Pons (tissue), 1 donor: ENCODE data around the gene CLEC3B.
"Not testable (repeated sequence)": the region's sequence is repeated elsewhere in the genome, so short reads cannot be mapped to it uniquely, and the experiment has no call there.

ENCODE experiments used
- DNase-seq: peaks from one replicate; pipeline ENCODE4 v3.0.0-alpha.2; 2016; ENCODE audit warnings: low spot score

CLEC3B gene, protein sequence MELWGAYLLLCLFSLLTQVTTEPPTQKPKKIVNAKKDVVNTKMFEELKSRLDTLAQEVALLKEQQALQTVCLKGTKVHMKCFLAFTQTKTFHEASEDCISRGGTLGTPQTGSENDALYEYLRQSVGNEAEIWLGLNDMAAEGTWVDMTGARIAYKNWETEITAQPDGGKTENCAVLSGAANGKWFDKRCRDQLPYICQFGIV

DNA sequence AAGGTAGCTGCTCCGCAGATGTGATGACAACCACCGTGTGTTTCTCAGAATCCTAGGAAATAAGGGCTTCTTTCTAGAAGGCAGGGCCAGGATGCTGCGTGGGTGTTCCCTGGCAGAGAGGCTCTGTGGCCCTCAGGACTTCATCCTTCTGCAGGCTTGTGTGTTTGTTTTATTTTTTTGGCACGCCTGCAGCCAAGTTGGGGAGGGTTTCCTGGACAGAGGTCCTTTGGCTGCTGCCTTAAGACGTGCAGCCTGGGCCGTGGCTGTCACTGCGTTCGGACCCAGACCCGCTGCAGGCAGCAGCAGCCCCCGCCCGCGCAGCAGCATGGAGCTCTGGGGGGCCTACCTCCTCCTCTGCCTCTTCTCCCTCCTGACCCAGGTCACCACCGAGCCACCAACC is at the start of gene CLEC3B:
Gene CLEC3B (plus strand): TSS at position 266 of the 400 bp plus-strand sequence. CDS start 60 bp downstream, at position 326.
- DNase-seq: no peak

DNA sequence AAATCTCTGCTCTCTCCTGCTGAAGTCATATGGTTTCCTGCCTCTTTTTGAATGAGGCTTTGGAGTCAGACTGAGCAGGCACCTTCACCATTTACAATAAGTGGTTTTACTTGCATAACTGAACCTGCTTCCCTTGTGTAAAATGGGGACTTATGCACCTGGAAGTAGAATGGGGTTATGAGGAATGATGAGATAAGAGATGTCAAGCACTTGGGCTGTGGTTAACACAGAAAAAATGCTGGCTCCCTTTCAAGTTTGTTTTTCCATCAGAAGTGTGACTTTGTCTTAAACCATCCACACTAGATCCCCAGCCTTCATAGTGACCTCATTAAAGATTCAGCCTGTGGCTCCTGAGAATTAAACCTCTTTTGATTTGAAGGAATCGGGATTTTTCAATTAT is 44.9 kb upstream of the CLEC3B start:
- DNase-seq: no peak

DNA sequence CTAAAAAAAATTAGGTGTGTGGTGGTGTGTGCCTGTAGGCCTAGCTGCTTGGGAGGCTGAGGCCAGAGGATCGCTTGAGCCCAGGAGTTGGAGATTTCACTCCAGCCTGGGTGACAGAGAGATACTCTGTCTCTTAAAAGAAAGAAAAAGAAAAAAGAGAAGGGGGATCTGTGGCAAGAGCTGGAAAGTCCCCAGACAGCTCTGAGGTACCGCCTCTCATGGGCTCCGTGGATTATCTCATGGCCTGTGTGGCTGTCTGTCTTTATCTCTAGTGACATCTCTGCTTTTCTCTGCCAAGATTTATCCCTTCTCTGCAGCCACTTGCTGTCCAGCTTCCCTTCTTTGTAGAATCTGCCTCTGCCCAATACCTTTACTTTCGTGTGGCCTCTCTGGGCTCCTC is 44.4 kb upstream of the CLEC3B start:
- DNase-seq: no peak

- no peak for DNase-seq
These were observed 43.3 kb upstream of the CLEC3B start for GRCh38 chr3:44982817-44983216.

GRCh38 chr3:44983484-44983941 is 42.6 kb upstream of the CLEC3B start:
- no peak for DNase-seq

GRCh38 chr3:44984335-44984734 is 41.8 kb upstream of the CLEC3B start:
- no peak for DNase-seq

- DNase-seq: not testable (repeated sequence)
These were observed 39.8 kb upstream of the CLEC3B start for GRCh38 chr3:44986330-44986729.

DNA sequence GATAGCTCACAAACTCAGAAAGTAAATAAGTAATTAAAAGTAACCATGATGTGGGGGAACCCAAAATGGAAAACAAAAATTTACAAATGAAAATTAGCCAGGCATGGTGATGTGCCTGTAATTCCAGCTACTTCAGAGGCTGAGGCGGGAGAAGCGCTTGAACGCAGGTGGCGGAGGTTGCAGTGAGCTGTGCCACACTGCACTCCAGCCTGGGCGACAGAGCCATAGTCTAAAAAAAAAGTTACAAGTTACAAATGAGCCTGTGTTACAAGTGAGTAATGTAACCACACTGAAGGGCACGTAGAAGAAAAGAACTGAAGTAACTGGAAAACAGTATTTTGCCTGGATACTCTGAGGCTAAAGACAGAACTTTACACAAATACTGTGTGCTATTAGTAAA is 38.8 kb upstream of the CLEC3B start:
- DNase-seq: no peak

DNA sequence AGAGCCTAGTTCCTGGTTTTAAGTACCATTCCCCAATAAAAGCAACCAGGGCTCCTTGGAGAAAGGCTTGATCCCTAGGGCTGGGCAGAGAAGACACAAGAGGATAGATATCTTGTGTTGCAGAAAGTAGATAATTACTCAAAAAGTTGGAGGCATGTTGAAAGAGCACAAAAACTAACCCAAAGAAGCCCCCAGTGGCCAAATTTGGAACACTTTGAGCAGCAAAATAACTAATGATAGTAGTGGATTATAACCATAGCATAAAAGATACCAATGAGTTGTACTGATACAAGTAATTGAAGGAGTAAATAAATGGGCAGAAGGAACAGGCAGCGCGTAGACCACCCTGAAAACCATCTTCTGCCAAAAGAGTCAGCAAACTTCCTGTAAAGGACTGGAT is 38.0 kb upstream of the CLEC3B start:
- no peak for DNase-seq

DNA sequence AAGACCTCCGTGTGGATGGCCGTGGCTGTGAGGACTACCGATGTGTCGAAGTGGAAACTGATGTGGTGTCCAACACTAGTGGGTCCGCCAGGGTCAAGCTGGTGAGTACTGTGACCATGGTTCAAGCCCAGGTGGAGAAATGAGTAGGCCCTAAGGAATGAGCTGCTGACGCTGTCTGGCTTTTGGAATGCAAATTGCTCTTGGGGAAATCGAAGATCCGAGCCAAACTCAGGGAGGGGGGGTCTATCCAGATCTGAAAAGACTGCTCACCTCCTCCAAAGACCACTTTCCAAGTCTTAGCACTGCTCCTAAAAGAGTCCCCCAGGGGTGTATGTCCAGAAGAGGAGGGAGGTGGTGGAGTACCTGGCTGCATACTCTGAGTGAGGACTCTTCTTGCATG is 37.0 kb upstream of the CLEC3B start:
- DNase-seq: no peak

DNA sequence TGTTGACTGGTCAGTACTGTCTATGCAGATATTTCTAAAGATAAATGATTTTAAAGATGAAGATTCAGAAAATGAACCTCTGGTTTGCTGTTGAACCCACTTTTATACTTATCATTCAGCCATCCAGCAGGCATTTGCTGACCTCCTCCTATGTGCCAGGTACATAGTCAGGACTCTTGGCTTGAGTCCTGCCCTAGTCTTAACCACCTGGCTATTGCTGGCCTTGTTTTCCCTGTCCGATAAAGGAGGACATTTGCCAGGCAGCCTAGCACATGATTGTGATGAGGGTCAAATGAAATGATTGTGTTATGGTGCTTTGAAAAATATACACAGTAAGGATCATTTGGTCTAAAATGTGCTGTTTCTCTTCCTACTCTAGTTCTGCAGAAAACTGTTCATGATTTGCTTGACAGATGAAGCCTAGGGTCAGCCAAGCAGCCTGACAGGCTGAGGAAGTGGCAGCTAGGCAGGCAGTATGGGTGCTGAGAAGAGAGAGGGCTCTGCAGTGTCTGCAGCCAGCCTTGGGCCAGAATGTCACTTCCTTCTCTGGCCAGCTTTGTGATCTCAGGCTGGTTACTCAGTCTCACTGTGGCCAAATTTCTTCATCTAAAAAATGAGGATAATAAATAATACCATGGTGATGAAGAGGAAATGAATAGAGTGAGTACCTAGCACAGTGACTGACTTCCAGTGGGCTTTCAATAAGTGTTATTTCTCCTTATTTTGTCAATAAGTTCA is 36.3 kb upstream of the CLEC3B start:
- no peak for DNase-seq

DNA sequence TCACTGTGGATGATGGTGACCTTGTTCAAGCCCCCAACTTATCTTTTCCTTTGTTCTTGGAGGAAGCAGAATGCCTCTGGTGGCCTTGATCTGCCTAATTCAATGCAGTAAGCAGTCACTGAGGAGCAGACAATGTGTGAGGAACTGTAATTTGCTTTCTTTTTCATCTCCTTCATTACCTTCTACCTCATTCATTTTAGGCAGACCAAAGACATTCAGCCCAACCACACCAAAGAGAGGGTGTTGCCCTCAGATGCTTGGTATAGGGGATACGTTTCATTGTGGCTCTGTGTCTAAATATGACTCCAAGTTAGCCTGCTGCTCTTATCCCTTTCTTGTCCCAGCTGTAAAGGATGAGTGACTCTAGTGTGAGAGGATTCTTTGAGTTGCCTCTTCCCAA is 34.8 kb upstream of the CLEC3B start:
- no peak for DNase-seq

- DNase-seq: no peak
These were observed 33.3 kb upstream of the CLEC3B start for GRCh38 chr3:44992555-44993470.

DNA sequence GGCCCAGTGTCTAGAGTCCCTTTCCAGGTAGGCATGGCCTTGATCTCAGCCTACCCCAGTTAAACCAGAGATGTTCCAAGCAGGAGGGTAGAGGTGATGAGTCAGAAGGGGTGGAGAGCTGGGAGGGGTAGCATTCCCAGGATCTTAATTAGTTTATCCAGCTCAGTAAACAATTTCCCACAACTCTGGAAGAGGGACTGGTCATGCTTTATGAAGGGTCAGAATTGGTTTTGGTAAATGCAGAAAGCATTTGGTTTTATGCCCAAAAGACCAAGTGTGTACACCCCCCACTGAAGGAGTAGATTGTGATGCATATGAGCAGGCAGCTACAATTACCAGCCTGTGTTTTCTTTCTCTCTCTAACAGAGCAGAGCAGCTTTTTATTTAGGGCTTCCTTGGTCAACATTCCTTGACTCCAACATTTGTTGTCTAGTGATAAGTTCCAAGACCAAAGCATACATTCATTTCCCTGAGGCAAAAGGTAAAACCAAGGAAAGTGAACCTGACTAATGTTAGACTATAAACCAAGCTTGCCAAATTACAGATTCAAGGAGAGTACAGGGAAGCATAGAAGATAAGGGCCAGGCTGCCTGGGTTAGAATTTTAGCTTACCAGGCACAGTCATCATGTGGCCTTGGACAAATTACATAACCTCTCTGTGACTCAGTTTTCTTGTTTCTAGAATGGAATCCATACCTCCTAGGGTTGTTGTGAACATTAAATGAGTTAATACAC is 32.5 kb upstream of the CLEC3B start:
- no peak for DNase-seq

DNA sequence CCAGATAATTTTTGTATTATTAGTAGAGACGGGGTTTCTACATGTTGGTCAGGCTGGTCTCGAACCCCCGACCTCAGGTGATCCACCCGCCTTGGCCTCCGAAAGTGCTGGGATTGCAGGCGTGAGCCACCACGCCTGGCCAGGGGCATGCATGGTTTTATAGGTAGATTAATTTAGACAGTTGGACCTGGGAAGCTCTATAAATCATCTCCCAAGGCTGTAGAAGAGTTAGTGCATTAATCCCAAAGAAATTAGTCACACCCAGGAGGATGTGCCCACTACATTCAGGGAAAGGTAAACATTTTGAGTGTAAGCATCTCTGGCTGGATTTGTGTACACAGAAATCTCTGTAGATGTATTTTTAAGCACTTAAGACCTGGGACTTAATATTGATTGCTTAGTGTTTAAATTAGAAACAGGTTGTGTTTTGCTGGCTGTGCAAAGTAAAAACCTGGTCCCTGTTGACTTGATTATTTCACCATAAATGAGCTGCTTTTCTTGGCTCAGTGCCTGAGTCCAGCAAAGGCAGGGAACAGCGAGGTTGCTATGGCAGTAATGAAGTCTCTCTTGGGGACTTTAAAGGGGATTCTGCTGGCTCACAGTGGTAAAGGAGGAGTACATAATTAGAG is 30.8 kb upstream of the CLEC3B start:
- peak; percentile 42 for DNase-seq

GRCh38 chr3:44996556-44996969 is 29.5 kb upstream of the CLEC3B start:
- no peak for DNase-seq

- DNase-seq: no peak
These were observed 26.3 kb upstream of the CLEC3B start for GRCh38 chr3:44999782-45000181.

GRCh38 chr3:45000823-45001222 is 25.3 kb upstream of the CLEC3B start:
- no peak for DNase-seq

DNA sequence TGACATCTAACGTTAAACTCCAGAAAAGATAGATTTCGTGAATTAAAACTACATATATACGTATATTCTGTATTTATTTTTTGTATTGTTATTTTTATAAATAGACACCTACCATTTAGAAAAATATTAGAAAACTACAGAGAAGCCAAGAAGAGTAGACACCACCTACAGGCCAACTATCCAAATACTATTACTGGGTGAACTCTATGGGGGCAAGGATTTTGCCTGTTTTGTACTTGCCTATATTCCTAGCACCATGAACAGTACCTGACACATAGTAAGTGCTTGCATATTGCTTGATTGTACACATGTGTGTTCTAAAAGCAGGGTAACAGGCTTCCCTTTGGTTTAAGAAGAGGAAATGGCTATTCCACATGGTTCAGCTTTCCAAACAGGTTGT is 24.4 kb upstream of the CLEC3B start:
- DNase-seq: no peak

GRCh38 chr3:45002139-45002660 is 23.9 kb upstream of the CLEC3B start:
- no peak for DNase-seq

DNA sequence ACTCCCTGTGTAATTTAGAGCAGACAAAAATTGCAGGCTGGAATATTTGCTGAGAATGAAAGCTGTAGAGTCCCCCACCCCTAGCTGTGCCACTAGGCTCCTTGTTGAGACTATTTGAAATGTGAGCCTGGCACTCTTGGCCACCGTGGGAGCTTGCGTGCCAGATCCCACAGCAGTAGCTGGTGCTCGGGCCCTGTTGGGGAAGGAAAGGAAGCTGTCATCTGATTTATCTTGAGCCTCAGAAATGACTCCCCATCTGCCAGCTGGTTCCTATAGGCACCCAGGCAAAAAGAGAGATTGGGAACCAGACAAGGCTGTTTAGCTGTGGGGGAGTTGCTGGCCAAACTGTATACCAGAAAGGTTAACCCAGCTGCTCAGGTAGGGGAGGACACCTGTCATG is 23.4 kb upstream of the CLEC3B start:
- no peak for DNase-seq
